ENCODE results near the gene SLC3A2.
"Not testable (repeated sequence)": the region's sequence is repeated elsewhere in the genome, so short reads cannot be mapped to it uniquely, and the experiment has no call there.

Gene SLC3A2

DNA sequence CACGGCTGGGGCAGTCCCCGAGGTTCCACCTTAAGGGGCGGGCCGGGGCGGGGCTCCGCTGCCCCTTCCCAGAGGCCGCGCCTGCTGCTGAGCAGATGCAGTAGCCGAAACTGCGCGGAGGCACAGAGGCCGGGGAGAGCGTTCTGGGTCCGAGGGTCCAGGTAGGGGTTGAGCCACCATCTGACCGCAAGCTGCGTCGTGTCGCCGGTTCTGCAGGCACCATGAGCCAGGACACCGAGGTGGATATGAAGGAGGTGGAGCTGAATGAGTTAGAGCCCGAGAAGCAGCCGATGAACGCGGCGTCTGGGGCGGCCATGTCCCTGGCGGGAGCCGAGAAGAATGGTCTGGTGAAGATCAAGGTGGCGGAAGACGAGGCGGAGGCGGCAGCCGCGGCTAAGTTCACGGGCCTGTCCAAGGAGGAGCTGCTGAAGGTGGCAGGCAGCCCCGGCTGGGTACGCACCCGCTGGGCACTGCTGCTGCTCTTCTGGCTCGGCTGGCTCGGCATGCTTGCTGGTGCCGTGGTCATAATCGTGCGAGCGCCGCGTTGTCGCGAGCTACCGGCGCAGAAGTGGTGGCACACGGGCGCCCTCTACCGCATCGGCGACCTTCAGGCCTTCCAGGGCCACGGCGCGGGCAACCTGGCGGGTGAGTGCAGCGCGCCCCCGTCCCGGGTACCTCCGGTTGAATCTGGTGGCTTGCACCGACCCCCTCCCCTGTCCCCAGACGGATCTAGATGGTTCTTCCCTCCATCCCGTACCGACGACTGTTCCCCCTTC, at the start of gene SLC3A2:
Gene SLC3A2, plus strand, starts transcription at position 94 of the 776 bp plus-strand sequence. Its CDS starts 128 bp downstream, at position 222.
- DNase-seq (ENCODE audit: low read depth in 1 of 2, low spot score in 1 of 2): peak; percentile 73 to 81

- no peak for DNase-seq (ENCODE audit: low read depth in 1 of 2, low spot score in 1 of 2)
Observed at GRCh38 chr11:62830904-62831519, 49.7 kb upstream of the SLC3A2 start.

DNA sequence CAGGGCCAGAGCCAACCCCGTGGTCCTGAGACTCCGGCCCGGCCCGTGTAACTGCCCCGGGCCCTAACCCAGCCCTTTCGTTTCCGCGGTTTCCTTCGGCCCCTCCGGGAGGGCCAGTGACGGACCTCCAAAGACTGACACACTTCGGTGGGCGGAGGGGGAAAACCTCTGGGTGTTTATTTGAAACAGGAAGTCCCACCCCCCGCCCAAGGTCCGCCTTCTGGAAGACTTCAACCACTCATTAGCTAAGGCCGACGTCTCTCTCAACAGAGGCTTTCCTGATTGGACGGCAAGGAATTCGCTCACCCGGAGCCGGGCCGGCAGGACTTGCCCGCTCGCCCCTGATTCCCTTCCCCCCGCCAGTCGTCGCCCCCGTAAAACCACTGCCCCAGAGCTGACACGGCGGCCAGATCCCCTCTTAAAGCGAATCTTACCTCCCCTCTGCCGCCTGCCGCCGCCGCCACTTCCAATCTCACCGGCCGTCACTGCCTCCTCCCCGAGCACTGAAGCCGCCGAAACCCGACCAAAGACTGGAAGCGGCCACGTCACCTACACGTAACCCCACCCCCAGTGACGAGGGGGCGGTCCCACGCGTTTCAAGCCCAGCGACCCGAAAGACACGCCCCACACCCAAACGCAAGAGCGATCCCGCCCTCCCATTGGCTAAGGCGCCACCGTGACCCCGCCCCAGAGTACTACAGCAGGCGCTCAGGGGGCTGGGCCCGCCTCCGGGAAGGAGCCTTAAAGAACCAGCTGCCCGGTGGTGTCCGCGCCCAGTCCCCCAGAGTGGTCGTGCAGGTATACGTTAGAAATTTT, 49.0 kb upstream of the SLC3A2 start, which contains the start of gene STX5:
Gene STX5, minus strand, starts transcription at position 532 of the 816 bp plus-strand sequence. CDS start 808 bp downstream, outside the sequence.
- DNase-seq (ENCODE audit: low read depth in 1 of 2, low spot score in 1 of 2): peak; percentile 99

DNA sequence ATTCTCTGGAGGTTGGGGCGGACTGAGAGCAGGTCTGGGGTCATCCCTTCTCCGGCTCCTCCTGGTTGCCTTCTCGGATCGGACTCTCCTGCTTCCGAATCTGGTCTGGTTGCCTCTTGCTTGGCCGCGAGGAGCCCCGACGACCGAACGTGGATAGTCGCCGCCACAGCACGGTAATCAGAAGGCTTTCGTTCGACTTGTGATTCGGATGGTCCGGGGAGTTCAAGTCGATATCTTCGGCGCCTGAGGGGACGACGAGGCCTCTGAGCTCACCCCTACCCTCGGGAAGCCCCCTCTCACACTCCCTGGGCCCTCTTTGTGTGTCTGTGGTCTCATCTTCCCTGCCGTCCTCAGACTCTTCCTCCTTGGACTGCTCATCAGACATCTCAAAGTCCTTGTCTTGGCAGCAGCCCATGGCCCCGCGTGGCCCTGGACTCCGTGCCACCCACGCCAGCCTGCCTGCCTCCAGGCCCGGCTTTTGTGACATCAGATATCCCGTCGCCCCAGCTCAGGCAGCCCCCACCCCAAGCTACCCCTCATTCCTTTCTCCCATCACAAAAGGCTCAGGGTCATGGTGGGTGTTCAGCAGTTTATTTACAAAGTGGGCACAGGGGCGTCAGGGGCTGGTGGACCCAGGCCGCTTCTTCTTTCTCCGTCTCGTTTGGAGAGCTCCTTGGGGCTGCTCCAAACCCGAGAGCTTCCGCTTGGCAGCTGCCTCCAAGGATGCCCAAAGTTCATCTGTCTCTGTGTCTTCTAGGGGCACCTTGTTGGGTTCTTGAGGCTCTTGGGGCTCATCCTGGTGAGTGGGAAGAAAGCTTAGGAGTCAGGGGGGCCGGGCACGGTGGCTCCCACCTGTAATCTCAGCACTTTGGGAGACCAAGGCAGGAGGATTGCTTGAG, 48.1 kb upstream of the SLC3A2 start, which contains the start of gene TEX54:
Gene TEX54, minus strand, starts transcription at position 506 of the 899 bp plus-strand sequence.
- DNase-seq (ENCODE audit: low read depth in 1 of 2, low spot score in 1 of 2): no peak

DNA sequence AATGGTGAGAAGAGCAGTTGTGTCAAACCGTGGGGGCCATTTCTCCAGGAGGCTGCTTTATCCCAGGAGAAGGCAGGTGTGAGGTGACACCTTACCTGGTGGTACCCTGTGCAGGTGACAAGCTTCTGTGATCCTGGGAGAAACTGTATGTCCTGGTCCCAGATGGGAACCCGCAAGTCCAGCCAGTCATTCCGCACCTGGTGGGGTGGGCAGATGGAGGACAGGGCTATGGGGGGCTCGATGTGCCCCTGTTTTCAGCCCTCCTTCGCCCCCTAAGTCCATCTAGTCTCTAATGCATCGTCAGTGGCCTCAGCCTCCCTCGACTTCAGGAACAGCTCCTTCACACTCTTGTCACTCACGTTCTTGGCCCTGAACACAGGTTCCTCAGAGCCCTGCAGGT, 45.4 kb upstream of the SLC3A2 start:
- DNase-seq (ENCODE audit: low read depth in 1 of 2, low spot score in 1 of 2): no peak

DNA sequence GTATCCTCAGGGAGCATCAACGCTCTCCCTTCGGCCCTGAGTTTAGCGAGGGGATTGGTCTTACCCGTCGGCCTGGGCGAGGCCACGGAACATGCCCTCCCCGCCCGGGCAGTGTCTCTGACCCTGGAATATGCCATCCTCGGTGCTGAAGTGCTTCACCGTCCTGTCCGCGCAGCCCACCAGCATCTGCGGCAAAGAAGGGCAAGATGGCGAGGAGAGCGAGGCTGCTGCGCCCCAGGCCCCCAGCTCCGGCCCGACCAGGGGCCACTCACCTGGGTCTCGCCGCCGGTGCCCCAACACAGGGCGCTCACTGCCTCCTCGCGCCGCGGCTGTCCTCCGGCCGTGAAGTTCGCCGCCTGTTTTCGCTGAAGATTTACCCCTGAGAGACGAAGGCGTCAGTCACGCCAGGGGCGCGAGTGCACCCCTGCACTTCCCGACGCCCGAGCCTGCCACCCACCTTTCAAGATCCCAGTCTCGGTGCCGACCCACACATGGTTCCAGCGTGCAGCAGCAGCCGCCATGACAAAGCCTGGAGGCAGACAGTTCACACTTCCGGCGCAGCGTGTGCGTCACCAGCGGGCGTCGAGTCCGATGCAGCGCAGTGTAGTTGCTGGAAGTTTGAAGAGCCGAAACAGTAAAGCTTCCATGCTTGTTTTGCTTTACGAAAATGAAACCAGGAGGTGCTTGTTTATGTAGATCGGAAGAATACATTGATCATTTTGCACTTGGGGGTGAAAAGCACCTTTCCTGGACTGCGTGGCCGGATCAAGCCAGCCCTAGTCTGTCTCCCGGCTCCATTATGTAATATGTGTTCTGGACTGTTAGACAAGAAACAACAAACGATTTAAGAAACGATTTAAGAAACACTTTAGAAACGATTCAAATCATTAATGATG, 41.4 kb upstream of the SLC3A2 start, which contains the start of gene WDR74:
Gene WDR74, minus strand, starts transcription at position 541 of the 896 bp plus-strand sequence. Its CDS starts 20 bp downstream, at position 521.
- peak; percentile 84 to 88 for DNase-seq (ENCODE audit: low read depth in 1 of 2, low spot score in 1 of 2)

GRCh38 chr11:62840721-62841360, 39.9 kb upstream of the SLC3A2 start:
- peak; percentile 44 to 69 for DNase-seq (ENCODE audit: low read depth in 1 of 2, low spot score in 1 of 2)

DNA sequence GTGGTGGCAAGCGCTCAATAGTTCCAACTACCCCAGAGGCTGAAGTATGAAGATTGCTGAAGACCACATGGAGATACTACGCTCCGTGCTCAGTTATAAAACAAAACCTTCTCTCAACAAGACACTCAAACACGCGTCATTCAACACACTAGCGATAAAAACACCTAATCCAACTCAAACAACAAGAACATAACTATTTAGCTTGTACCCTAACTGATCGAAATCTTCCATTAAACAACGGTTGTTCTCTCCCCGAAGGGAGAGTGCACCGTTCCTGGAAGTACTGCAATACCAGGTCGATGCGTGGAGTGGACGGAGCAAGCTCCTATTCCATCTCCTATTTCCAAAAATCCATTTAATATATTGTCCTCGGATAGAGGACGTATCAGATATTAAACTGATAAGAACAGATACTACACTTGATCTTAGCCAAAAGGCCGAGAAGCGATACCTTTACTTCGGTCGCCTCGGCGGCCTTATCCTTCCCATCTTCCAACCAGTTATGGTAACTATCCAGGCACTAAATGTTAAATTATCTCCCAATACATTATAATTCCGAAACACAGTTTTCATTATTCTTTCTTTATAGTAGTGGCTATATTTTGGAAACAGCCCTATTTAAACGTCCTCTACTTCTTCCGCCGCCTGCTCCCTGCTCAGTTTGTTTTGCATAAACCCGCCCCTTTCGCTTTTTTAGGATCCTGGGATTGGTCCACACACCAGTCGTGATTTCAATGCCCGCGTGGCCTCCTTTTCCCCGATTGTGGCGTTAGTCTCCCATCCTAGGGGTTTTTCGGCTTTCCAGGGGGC, 39.1 kb upstream of the SLC3A2 start:
- DNase-seq (ENCODE audit: low read depth in 1 of 2, low spot score in 1 of 2): peak; percentile 55 to 70

DNA sequence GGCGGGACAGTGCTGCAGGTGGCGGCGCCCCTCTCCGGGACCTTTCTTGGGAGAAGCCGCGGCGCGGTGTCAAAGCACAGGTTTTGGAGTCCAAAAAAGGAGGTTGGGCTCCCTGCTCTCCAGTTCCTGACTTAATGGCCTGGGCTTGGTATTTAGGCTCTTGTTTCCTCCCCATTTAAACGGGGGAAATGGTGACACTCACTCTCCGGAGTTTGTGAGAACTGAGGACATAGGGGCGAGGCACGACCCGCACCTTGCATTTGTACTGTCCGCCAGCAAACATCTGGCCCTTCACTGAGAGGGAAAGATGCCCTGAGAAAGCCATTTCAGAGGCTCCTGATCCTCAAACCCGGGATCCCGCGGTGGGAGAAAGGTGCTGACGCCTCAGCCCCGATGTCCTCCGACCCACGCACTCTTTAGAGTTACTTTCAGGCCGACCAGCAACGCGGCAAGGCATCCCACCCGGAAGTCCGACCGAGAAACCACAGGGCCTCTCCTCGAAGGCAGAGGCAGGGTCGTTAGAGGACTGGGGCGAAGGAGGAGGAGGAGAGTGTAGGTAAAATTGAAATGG, 38.4 kb upstream of the SLC3A2 start:
- no peak for DNase-seq (ENCODE audit: low read depth in 1 of 2, low spot score in 1 of 2)

DNA sequence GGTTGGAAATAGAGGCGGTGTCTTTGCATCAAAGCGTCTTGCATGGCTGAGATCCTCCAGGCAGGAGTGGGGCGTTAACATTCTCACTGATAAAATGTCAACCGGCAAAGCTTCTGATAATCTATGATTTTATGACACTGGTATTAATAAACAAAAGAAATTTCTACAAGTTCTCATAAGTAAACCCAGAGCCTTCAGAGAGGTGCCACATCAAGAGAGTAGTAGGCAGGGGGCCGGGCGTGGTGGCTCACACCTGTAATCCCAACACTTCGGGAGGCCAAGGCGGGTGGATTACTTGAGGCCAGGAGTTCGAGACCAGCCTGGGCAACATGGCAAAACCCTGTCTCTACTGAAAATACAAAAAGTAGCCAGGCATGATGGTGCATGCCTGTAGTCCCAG, 37.8 kb upstream of the SLC3A2 start:
- DNase-seq (ENCODE audit: low read depth in 1 of 2, low spot score in 1 of 2): not testable (repeated sequence)

DNA sequence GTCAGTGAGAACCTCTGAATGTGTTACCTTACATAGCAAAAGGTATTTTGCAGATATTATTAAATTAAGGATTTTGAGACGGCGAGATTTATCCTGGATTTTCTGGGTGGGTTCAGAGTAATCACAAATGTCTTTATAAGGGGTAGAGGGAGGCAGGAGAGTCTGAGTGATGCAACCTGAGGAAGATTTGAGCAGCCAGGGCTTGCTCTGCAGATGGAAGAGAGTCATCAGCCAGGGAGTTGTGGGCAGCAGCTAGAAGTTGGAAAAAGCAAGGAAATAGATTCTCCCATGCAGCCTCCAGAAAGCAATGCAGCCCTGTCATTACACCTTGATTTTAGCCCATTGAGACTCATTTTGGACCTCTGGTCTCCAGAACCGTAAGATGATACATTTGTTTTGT, 37.2 kb upstream of the SLC3A2 start:
- no peak for DNase-seq (ENCODE audit: low read depth in 1 of 2, low spot score in 1 of 2)

GRCh38 chr11:62844154-62844553, 36.5 kb upstream of the SLC3A2 start:
- DNase-seq (ENCODE audit: low read depth in 1 of 2, low spot score in 1 of 2): no peak

GRCh38 chr11:62846177-62846576, 34.5 kb upstream of the SLC3A2 start:
- no peak for DNase-seq (ENCODE audit: low read depth in 1 of 2, low spot score in 1 of 2)

- DNase-seq (ENCODE audit: low read depth in 1 of 2, low spot score in 1 of 2): no peak
Observed at GRCh38 chr11:62847767-62848314, 32.9 kb upstream of the SLC3A2 start.

GRCh38 chr11:62850911-62851806, 29.5 kb upstream of the SLC3A2 start:
- DNase-seq (ENCODE audit: low read depth in 1 of 2, low spot score in 1 of 2): no peak

DNA sequence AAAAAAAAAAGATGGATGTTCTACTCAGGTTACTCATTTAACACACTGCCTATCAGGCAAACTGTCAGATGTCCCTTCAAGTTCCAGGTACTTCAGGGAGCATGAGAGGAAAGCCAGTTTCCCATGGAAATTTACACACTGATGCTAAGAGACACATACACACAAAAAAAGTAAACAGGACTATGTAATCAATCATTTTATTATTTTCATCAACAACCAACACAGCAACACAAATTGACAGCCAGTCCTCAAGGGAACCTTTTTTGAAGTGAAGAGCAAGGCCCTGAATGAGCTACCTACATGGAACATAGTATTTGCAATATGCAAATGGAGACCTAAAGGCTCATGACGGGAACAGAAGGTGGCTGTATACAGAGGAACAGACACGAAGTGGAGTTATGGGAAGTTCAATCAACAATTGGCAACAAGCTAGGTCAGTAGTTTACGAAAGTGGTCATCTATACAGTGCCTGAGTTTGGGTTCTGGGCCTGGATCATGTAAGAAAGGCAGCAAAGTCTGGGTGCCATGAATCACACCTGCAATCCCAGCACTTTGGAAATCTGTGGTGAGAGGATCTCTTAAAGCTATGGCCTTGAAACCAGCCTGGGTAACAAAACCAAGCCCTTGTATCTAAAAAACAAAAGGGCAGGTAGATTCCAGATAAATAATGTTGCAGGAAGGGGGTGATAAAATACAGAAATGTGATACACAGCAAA, 28.7 kb upstream of the SLC3A2 start:
- DNase-seq (ENCODE audit: low read depth in 1 of 2, low spot score in 1 of 2): no peak

All from activated T-helper 1 cell treated with anti-CD3 and anti-CD28 coated beads, Interleukin-2, amount 50 U/mL, for 16 hours (primary cell).